ENCODE data around the gene TPT1. TPM values are rescaled to one million over a fixed set of nuclear protein-coding genes. Genes with fewer than 3 reads are reported as not detected.
"Not testable (repeated sequence)": the region's sequence is repeated elsewhere in the genome, so short reads cannot be mapped to it uniquely, and the experiment has no call there.

Gene TPT1
- total RNA-seq, 1 donor = 2,232 TPM

DNA sequence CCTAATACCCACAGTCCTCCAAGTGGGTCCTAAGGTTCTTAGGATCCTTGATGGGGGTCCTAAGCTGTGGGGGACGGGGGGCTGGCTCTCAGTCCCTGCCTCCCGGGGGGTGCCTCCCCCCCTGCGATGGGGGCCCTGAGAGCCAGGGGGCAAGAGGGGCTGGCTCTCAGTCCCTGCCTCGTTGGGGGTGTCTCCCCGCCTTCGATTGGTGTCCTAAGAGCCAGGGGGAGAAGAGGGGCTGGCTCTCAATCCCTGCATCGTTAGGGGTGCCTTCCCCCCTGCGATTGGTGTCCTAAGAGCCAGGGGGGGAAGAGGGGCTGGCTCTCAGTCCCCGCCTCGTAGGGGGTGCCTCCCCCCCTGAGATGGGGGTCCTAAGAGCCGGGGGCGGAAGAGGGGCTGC, 40.2 kb upstream of the TPT1 start:
- no peak overlapping the region for H2AFZ ChIP-seq (ENCODE audit: low read length)
- H3K27me3 ChIP-seq (ENCODE audit: insufficient read depth, low read length) = no peaks in the 10 kb centered on the region
- H3K36me3 ChIP-seq (ENCODE audit: insufficient read depth, low read length) = peaks cover 11% of the 10 kb centered on the region
- H4K20me1 ChIP-seq (ENCODE audit: insufficient read depth, low read length) = no peaks in the 10 kb centered on the region
- H3K4me2 ChIP-seq (ENCODE audit: insufficient read depth, low read length) = no peak overlapping the region
- no peak for TF ChIP-seq CTCF (IDR thresholded peaks at IDR 0.05; ENCODE audit: extremely low read depth, low read depth, low read length)
- H3K4me3 ChIP-seq (ENCODE audit: insufficient read depth, low read length) = no peak overlapping the region
- DNase-seq (ENCODE audit: insufficient read length, low spot score, missing footprints) = no peak
- H3K79me2 ChIP-seq (ENCODE audit: insufficient read depth, low read length) = no peaks in the 10 kb centered on the region
- H3K4me1 ChIP-seq (ENCODE audit: insufficient read depth, low read length) = no peaks in the 10 kb centered on the region
- no peak overlapping the region for H3K27ac ChIP-seq (ENCODE audit: low read depth, low read length)
- no peaks in the 10 kb centered on the region for H3K9me3 ChIP-seq (ENCODE audit: low read depth, low read length)

DNA sequence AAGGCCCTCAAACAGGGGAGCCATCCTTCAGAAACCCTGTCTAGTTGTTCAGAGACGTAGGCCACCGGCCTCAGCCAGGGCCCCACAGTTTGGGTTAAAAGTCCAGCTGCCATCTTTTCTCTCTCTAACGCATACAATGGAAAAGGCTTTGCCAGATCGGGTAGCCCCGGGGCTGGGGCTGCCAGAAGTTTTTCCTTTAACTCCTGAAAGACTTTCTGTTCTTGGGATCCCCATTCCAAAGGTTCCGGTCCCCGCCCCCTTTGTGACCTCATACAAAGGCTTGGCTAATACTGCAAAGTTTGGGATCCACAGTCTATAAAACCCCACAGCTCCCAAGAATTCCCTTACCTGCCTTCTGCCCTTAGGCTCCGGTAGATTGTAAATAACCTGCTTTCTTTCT, 39.7 kb upstream of the TPT1 start:
- not testable (repeated sequence) for H3K9me3 ChIP-seq (ENCODE audit: low read depth, low read length); H3K27me3 ChIP-seq (ENCODE audit: insufficient read depth, low read length); H3K4me3 ChIP-seq (ENCODE audit: insufficient read depth, low read length); DNase-seq (ENCODE audit: insufficient read length, low spot score, missing footprints); H3K79me2 ChIP-seq (ENCODE audit: insufficient read depth, low read length); H3K27ac ChIP-seq (ENCODE audit: low read depth, low read length); H4K20me1 ChIP-seq (ENCODE audit: insufficient read depth, low read length); H2AFZ ChIP-seq (ENCODE audit: low read length); H3K4me1 ChIP-seq (ENCODE audit: insufficient read depth, low read length); H3K4me2 ChIP-seq (ENCODE audit: insufficient read depth, low read length)
- peaks cover 11% of the 10 kb centered on the region for H3K36me3 ChIP-seq (ENCODE audit: insufficient read depth, low read length)

GRCh38 chr13:45379516-45379915, 38.5 kb upstream of the TPT1 start:
- not testable (repeated sequence) for H4K20me1 ChIP-seq (ENCODE audit: insufficient read depth, low read length); H3K36me3 ChIP-seq (ENCODE audit: insufficient read depth, low read length); H3K4me2 ChIP-seq (ENCODE audit: insufficient read depth, low read length); H3K27ac ChIP-seq (ENCODE audit: low read depth, low read length); H2AFZ ChIP-seq (ENCODE audit: low read length); H3K79me2 ChIP-seq (ENCODE audit: insufficient read depth, low read length); H3K4me1 ChIP-seq (ENCODE audit: insufficient read depth, low read length); H3K4me3 ChIP-seq (ENCODE audit: insufficient read depth, low read length); DNase-seq (ENCODE audit: insufficient read length, low spot score, missing footprints); H3K27me3 ChIP-seq (ENCODE audit: insufficient read depth, low read length); H3K9me3 ChIP-seq (ENCODE audit: low read depth, low read length)

- H3K27me3 ChIP-seq (ENCODE audit: insufficient read depth, low read length); H2AFZ ChIP-seq (ENCODE audit: low read length); H3K36me3 ChIP-seq (ENCODE audit: insufficient read depth, low read length); H3K4me2 ChIP-seq (ENCODE audit: insufficient read depth, low read length); DNase-seq (ENCODE audit: insufficient read length, low spot score, missing footprints); H3K27ac ChIP-seq (ENCODE audit: low read depth, low read length); H3K9me3 ChIP-seq (ENCODE audit: low read depth, low read length); H3K79me2 ChIP-seq (ENCODE audit: insufficient read depth, low read length); H3K4me3 ChIP-seq (ENCODE audit: insufficient read depth, low read length); H4K20me1 ChIP-seq (ENCODE audit: insufficient read depth, low read length): not testable (repeated sequence)
- peaks cover 11% of the 10 kb centered on the region for H3K4me1 ChIP-seq (ENCODE audit: insufficient read depth, low read length)
Observed at GRCh38 chr13:45378786-45379185, 37.8 kb upstream of the TPT1 start.

DNA sequence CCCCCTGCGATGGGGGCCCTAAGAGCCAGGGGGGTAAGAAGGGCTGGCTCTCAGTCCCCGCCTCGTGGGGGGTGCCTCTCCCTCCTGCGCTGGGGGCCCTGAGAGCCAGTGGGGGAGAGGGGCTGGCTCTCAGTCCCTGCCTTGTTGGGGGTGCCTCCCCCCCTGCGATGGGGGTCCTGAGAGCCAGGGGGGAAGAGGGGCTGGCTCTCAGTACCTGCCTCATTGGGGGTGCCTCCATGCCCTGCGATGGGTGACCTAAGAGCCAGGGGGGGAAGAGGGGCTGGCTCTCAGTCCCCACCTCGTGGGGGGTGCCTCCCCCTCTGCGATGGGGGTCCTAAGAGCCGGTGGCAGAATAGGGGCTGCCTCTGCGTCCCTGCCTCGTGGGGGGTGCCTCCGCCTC, 36.3 kb upstream of the TPT1 start:
- DNase-seq (ENCODE audit: insufficient read length, low spot score, missing footprints); H3K4me2 ChIP-seq (ENCODE audit: insufficient read depth, low read length); H4K20me1 ChIP-seq (ENCODE audit: insufficient read depth, low read length); H3K79me2 ChIP-seq (ENCODE audit: insufficient read depth, low read length); H3K27ac ChIP-seq (ENCODE audit: low read depth, low read length); H2AFZ ChIP-seq (ENCODE audit: low read length); H3K36me3 ChIP-seq (ENCODE audit: insufficient read depth, low read length); H3K9me3 ChIP-seq (ENCODE audit: low read depth, low read length); H3K4me3 ChIP-seq (ENCODE audit: insufficient read depth, low read length); H3K27me3 ChIP-seq (ENCODE audit: insufficient read depth, low read length): not testable (repeated sequence)
- H3K4me1 ChIP-seq (ENCODE audit: insufficient read depth, low read length) = peaks cover 11% of the 10 kb centered on the region

DNA sequence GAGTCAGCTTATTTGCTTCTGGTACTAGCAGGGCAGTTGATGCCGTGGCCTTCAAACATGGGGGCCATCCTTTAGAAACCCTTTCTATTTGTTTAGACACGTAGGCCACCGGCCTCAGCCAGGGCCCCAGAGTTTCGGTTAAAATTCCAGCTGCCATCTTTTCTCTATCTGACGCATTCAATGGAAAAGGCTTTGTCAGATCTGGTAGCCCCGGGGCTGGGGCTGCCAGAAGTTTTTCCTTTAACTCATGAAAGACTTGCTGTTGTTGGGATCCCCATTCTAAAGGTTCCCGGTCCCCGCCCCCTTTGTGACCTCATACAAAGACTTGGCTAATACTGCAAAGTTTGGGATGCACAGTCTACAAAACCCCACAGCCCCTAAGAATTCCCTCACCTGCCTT, 35.7 kb upstream of the TPT1 start:
- DNase-seq (ENCODE audit: insufficient read length, low spot score, missing footprints); H3K27ac ChIP-seq (ENCODE audit: low read depth, low read length); H3K79me2 ChIP-seq (ENCODE audit: insufficient read depth, low read length); H3K9me3 ChIP-seq (ENCODE audit: low read depth, low read length); H3K27me3 ChIP-seq (ENCODE audit: insufficient read depth, low read length); H3K36me3 ChIP-seq (ENCODE audit: insufficient read depth, low read length); H2AFZ ChIP-seq (ENCODE audit: low read length); H3K4me2 ChIP-seq (ENCODE audit: insufficient read depth, low read length); H3K4me3 ChIP-seq (ENCODE audit: insufficient read depth, low read length); H4K20me1 ChIP-seq (ENCODE audit: insufficient read depth, low read length): not testable (repeated sequence)
- H3K4me1 ChIP-seq (ENCODE audit: insufficient read depth, low read length) = peaks cover 11% of the 10 kb centered on the region

Measured in osteoblast (primary cell).